GM11168 (cell line): ENCODE data around the gene DPH2.

ENCODE experiments used
- in situ Hi-C: fragments of 300-500 bp; cut with MboI; formaldehyde crosslinking; loops from one replicate; pipeline ENCODE4 v1.12.0; 2022; ENCODE audit warnings: low sequenced_read_pairs; ENCODE audit not compliant: unreplicated experiment

DPH2 gene

GRCh38 chr1:43980255-43981134 is 10.7 kb downstream of the DPH2 start:
- in situ Hi-C loops = no loop called here

- in situ Hi-C loops = no loop called here
Observed at GRCh38 chr1:43981135-43981491, 11.3 kb downstream of the DPH2 start.

GRCh38 chr1:43981636-43982035 is 11.8 kb downstream of the DPH2 start:
- in situ Hi-C loops = no loop called here

GRCh38 chr1:43982241-43982640 is 12.4 kb downstream of the DPH2 start:
- in situ Hi-C loops = no loop called here

- in situ Hi-C loops = no loop called here
Observed at GRCh38 chr1:43982808-43983207, 13.0 kb downstream of the DPH2 start.

GRCh38 chr1:43983253-43983899 is 13.6 kb downstream of the DPH2 start:
- in situ Hi-C loops = no loop called here

- in situ Hi-C loops = no loop called here
Observed at GRCh38 chr1:43984855-43985254, 15.0 kb downstream of the DPH2 start.

- in situ Hi-C loops = no loop called here
Observed at GRCh38 chr1:43985984-43986595, 16.3 kb downstream of the DPH2 start.

GRCh38 chr1:43986712-43987111 is 16.9 kb downstream of the DPH2 start:
- in situ Hi-C loops = no loop called here

GRCh38 chr1:43987159-43987902 is 17.5 kb downstream of the DPH2 start:
- in situ Hi-C loops = no loop called here

- in situ Hi-C loops = loop anchor here (10.0 kb wide), 1 partner anchor 54 kb away; no protein-coding TSS in a partner anchor
Observed at GRCh38 chr1:43990271-43991199, 20.7 kb downstream of the DPH2 start.

GRCh38 chr1:43991200-43991475 is 21.3 kb downstream of the DPH2 start:
- in situ Hi-C loops = loop anchor here (10.0 kb wide), 1 partner anchor 54 kb away; no protein-coding TSS in a partner anchor

GRCh38 chr1:43991476-43992231 is 21.8 kb downstream of the DPH2 start, which contains the start of gene CCDC24:
Gene CCDC24, plus strand, starts transcription at chr1:43991599. Its CDS starts 280 bp downstream, at chr1:43991879.
- in situ Hi-C loops = loop anchor here (10.0 kb wide), 1 partner anchor 53 kb away; no protein-coding TSS in a partner anchor

- in situ Hi-C loops = loop anchor here (10.0 kb wide), 1 partner anchor 52 kb away; no protein-coding TSS in a partner anchor
Observed at GRCh38 chr1:43992232-43992995, 22.6 kb downstream of the DPH2 start.

GRCh38 chr1:43993206-43993914 is 23.6 kb downstream of the DPH2 start:
- in situ Hi-C loops = loop anchor here (10.0 kb wide), 1 partner anchor 51 kb away; no protein-coding TSS in a partner anchor

- in situ Hi-C loops = loop anchor here (10.0 kb wide), 1 partner anchor 51 kb away; no protein-coding TSS in a partner anchor
Observed at GRCh38 chr1:43994071-43994470, 24.3 kb downstream of the DPH2 start.
